SU-DHL-6 (cell line): ENCODE measurements around the gene CD80.
A peak's percentile ranks its signal among the peaks of the same experiment; 100 is the strongest.

Source experiments
- H2AFZ ChIP-seq: fragments of 200-600 bp; sonication (generic); 2 replicates; pipeline ENCODE4 v1.6.1; 2014; ENCODE audit warnings: low read depth, mild to moderate bottlenecking, moderate library complexity, mixed read lengths, antibody characterized with exemption, low read length; ENCODE audit not compliant: severe bottlenecking
- H3F3A ChIP-seq: fragments of 200-600 bp; shearing (Covaris generic); 2 replicates; pipeline ENCODE4 v1.6.0; 2016; ENCODE audit warnings: antibody characterized with exemption, mild to moderate bottlenecking; ENCODE audit not compliant: insufficient read depth
- H3K27ac ChIP-seq: fragments of 200-600 bp; sonication (generic); 2 replicates; pipeline ENCODE4 v1.5.1; 2016; ENCODE audit warnings: low read depth, mild to moderate bottlenecking, low read length, moderate library complexity, mixed read lengths
- H3K27me3 ChIP-seq: fragments of 200-600 bp; sonication (generic), shearing (Covaris generic); 2 replicates; pipeline ENCODE4 v1.6.0; 2014; ENCODE audit warnings: mild to moderate bottlenecking, low read length
- H3K36me3 ChIP-seq: fragments of 200-600 bp; sonication (generic); 2 replicates; pipeline ENCODE4 v1.6.1; 2014; ENCODE audit warnings: mild to moderate bottlenecking, low read length, mixed read lengths
- H3K4me2 ChIP-seq: fragments of 300-600, 200-600 bp; shearing (Covaris generic), sonication (generic); 2 replicates; pipeline ENCODE4 v1.6.0; 2014; ENCODE audit warnings: low read length, low read depth, mild to moderate bottlenecking; ENCODE audit not compliant: poor library complexity, severe bottlenecking
- H3K4me3 ChIP-seq: fragments of 200-600 bp; sonication (generic); 2 replicates; pipeline ENCODE4 v1.5.1; 2014; ENCODE audit warnings: antibody characterized with exemption, low read length, mild to moderate bottlenecking, mixed read lengths; ENCODE audit not compliant: insufficient read depth, poor library complexity, severe bottlenecking
- H3K79me2 ChIP-seq: fragments of 200-600 bp; sonication (generic); 2 replicates; pipeline ENCODE4 v1.6.1; 2014; ENCODE audit warnings: mild to moderate bottlenecking, low read length, moderate library complexity; ENCODE audit not compliant: insufficient read depth
- H3K9ac ChIP-seq: fragments of 200-600 bp; sonication (generic); 2 replicates; pipeline ENCODE4 v1.7.0; 2014; ENCODE audit warnings: mild to moderate bottlenecking, low read length
- H3K9me2 ChIP-seq: fragments of 200-600 bp; sonication (generic); replicated peaks from 2 replicates; pipeline ENCODE4 v1.6.1; 2014; ENCODE audit warnings: low read length; ENCODE audit not compliant: insufficient read depth
- H3K9me3 ChIP-seq: fragments of 200-600 bp; sonication (generic); 2 replicates; pipeline ENCODE4 v1.6.1; 2014; ENCODE audit warnings: low read length, mixed read lengths; ENCODE audit not compliant: insufficient read depth
- H4K20me1 ChIP-seq: fragments of 200-600 bp; sonication (generic); 2 replicates; pipeline ENCODE4 v1.6.1; 2014; ENCODE audit warnings: low read depth, mild to moderate bottlenecking, antibody characterized with exemption, low read length, moderate library complexity, mixed read lengths
- CTCF ChIP-seq: fragments of 200-600 bp; sonication (generic); IDR thresholded peaks from one replicate; pipeline ENCODE4 v1.5.1; 2017; ENCODE audit warnings: antibody characterized with exemption, mild to moderate bottlenecking, low read length, moderate library complexity; ENCODE audit not compliant: insufficient read depth, poor library complexity, severe bottlenecking
- EZH2phosphoT487 ChIP-seq: fragments of 200-600 bp; sonication (generic), shearing (Covaris generic); conservative IDR thresholded peaks from 2 replicates; pipeline ENCODE4 v1.6.1; 2018; ENCODE audit warnings: mild to moderate bottlenecking, antibody characterized with exemption, low read length, moderate library complexity, mixed read lengths

CD80 gene

DNA sequence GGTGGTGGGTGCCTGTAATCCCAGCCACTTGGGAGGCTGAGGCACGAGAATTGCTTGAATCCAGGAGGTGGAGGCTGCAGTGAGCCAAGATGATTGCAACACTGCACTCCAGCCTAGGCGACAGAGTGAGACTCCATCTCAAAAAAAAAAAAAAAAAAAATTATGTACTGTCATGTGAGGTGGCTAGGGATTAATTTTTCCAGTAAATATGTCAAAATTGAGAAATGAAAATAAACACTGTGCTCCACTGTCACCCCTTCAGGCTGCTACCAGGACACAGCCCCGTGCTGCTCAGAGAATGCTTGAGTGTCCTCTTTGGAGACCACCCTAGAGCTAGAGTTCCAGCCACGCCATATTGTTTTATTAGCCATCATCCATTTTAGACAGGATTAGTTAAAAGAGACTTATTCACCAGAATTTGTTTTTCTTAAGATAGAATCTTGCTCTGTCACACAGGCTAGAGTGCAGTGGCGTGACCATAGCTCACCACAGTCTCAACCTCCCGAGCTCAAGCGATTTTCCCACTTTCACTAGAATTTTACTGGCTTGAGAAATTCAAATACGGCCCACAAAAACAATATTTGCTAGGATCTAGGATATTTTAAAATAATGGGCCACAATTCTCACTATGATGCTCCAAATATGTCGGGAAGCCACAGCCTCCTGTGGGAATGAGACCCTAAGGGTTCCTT lies 642 bp downstream of the CD80 start:
- TF ChIP-seq CTCF (no peak), EZH2phosphoT487 (no peak)
- H3K4me2 ChIP-seq, result peak overlapping the region; percentile 68
- peaks cover 66% of the 10 kb centered on the region for H3K79me2 ChIP-seq
- H2AFZ ChIP-seq, result peak overlapping the region; percentile 24
- H3K4me3 ChIP-seq, result peak overlapping the region; percentile 62
- H3K36me3 ChIP-seq, result peaks cover 15% of the 10 kb centered on the region
- H3K9ac ChIP-seq, result peak overlapping the region; percentile 77
- no peaks in the 10 kb centered on the region for H3K27me3 ChIP-seq
- peak overlapping the region; percentile 96 for H3K27ac ChIP-seq
- H3F3A ChIP-seq, result peaks cover 35% of the 10 kb centered on the region
- no peaks in the 10 kb centered on the region for H3K9me3 ChIP-seq
- no peaks in the 10 kb centered on the region for H3K9me2 ChIP-seq
- no peaks in the 10 kb centered on the region for H4K20me1 ChIP-seq

GRCh38 chr3:119557877-119558269 lies 1.5 kb downstream of the CD80 start:
- Histone ChIP-seq H3K4me3 (peak overlapping the region; percentile 62), H4K20me1 (no peaks in the 10 kb centered on the region), H3K9ac (peak overlapping the region; percentile 77), H3K79me2 (peaks cover 73% of the 10 kb centered on the region), H3K27ac (peak overlapping the region; percentile 96), H3K9me3 (no peaks in the 10 kb centered on the region), H3K27me3 (no peaks in the 10 kb centered on the region), H3K4me2 (peak overlapping the region; percentile 68), H3K36me3 (peaks cover 15% of the 10 kb centered on the region), H3K9me2 (no peaks in the 10 kb centered on the region), H2AFZ (no peak overlapping the region), H3F3A (peaks cover 32% of the 10 kb centered on the region)
- TF ChIP-seq EZH2phosphoT487 (no peak), CTCF (no peak)

DNA sequence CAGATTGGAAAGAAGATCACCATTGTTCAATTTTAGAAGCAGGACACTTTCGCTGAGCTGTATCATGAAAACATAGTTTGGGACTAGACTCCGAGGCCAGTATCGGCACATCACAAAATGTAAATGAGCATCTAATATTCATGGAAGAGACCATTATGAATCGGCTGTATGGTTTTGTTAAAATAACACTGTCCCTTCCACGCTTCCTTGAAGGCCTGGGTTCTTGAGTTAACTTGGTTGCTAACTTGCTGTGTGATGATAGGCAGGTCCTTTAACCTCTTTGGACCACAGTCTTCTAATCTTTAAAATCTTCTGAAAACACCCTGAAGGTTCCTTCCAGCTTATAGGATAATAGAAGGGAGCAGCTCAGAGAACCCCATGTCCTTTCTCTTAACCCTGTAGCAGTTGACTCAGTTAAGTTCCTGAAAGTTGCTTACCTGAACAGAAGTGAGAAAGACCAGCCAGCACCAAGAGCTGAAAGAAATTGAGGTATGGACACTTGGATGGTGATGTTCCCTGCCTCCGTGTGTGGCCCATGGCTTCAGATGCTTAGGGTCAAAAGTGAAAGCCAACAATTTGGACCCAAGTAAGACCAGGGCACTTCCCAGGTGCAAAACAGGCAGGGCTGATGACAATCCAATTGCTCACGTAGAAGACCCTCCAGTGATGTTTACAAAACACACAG lies 2.1 kb downstream of the CD80 start:
- Histone ChIP-seq H3K27ac (peak overlapping the region; percentile 96), H4K20me1 (no peaks in the 10 kb centered on the region), H3F3A (peaks cover 27% of the 10 kb centered on the region), H3K9me3 (no peaks in the 10 kb centered on the region), H2AFZ (no peak overlapping the region), H3K9me2 (no peaks in the 10 kb centered on the region), H3K79me2 (peaks cover 77% of the 10 kb centered on the region), H3K9ac (peak overlapping the region; percentile 77), H3K4me2 (peak overlapping the region; percentile 68), H3K4me3 (peak overlapping the region; percentile 62), H3K36me3 (peaks cover 15% of the 10 kb centered on the region), H3K27me3 (no peaks in the 10 kb centered on the region)
- TF ChIP-seq CTCF, result no peak
- no peak for TF ChIP-seq EZH2phosphoT487
